Ishikawa (cell line): ENCODE results near the gene KRT79.

Source experiments
- CEBPB ChIP-seq: IDR thresholded peaks from 2 replicates; pipeline ENCODE4 v1.6.1; 2012
- CREB1 ChIP-seq: IDR thresholded peaks from 2 replicates; pipeline ENCODE4 v1.6.1; 2012; ENCODE audit warnings: low read depth
- EGR1 ChIP-seq: IDR thresholded peaks from 2 replicates; pipeline ENCODE4 v1.6.1; 2012
- EP300 ChIP-seq: IDR thresholded peaks from 2 replicates; pipeline ENCODE4 v1.6.1; 2012; ENCODE audit warnings: borderline replicate concordance
- FOXM1 ChIP-seq: IDR thresholded peaks from 2 replicates; pipeline ENCODE4 v1.6.1; 2012; ENCODE audit warnings: low read depth, borderline replicate concordance
- MAX ChIP-seq: IDR thresholded peaks from 2 replicates; pipeline ENCODE4 v1.6.1; 2012
- NFIC ChIP-seq: IDR thresholded peaks from 2 replicates; pipeline ENCODE4 v1.6.1; 2012
- RAD21 ChIP-seq: IDR thresholded peaks from 2 replicates; pipeline ENCODE4 v1.6.1; 2012; ENCODE audit warnings: low read depth
- REST ChIP-seq: IDR thresholded peaks from 2 replicates; pipeline ENCODE4 v1.6.1; 2012; ENCODE audit warnings: low read depth, mild to moderate bottlenecking
- TAF1 ChIP-seq: IDR thresholded peaks from 2 replicates; pipeline ENCODE4 v1.6.1; 2012; ENCODE audit warnings: low read depth, mild to moderate bottlenecking
- TCF12 ChIP-seq: IDR thresholded peaks from 2 replicates; pipeline ENCODE4 v1.6.1; 2012; ENCODE audit warnings: low read depth
- TEAD4 ChIP-seq: IDR thresholded peaks from 2 replicates; pipeline ENCODE4 v1.6.1; 2012
- USF1 ChIP-seq: IDR thresholded peaks from 2 replicates; pipeline ENCODE4 v1.6.1; 2012
- YY1 ChIP-seq: IDR thresholded peaks from 2 replicates; pipeline ENCODE4 v1.6.1; 2012; ENCODE audit warnings: low read depth
- ZBTB7A ChIP-seq: IDR thresholded peaks from 2 replicates; pipeline ENCODE4 v1.6.1; 2012; ENCODE audit warnings: low read depth

Gene KRT79

DNA sequence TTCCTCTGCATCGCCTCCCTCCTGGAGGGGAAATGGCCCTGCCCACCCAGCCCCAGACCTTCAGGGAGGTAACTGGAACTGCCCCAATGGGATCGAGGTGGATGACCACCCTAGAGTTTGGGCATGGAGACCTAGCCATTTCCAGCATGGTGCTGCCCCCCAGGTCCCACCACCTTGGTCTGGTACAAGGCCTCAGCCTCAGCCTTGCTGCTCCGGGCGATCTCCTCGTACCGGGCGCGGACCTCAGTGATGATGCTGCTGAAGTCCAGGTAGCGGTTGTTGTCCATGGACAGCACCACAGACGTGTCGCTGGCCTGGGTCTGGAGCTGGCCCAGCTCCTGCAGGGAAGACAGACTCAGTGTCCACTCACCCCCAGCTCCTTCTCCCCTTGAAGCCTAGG is 10.3 kb upstream of the KRT79 start:
- TF ChIP-seq TEAD4, result no peak
- no peak for TF ChIP-seq ZBTB7A
- no peak for TF ChIP-seq USF1
- no peak for TF ChIP-seq NFIC
- TF ChIP-seq FOXM1, result no peak
- TF ChIP-seq EGR1, result no peak
- no peak for TF ChIP-seq REST
- no peak for TF ChIP-seq CREB1
- TF ChIP-seq TCF12, result no peak
- TF ChIP-seq MAX, result no peak
- no peak for TF ChIP-seq EP300
- TF ChIP-seq RAD21, result no peak
- no peak for TF ChIP-seq TAF1
- no peak for TF ChIP-seq CEBPB
- TF ChIP-seq YY1, result no peak

DNA sequence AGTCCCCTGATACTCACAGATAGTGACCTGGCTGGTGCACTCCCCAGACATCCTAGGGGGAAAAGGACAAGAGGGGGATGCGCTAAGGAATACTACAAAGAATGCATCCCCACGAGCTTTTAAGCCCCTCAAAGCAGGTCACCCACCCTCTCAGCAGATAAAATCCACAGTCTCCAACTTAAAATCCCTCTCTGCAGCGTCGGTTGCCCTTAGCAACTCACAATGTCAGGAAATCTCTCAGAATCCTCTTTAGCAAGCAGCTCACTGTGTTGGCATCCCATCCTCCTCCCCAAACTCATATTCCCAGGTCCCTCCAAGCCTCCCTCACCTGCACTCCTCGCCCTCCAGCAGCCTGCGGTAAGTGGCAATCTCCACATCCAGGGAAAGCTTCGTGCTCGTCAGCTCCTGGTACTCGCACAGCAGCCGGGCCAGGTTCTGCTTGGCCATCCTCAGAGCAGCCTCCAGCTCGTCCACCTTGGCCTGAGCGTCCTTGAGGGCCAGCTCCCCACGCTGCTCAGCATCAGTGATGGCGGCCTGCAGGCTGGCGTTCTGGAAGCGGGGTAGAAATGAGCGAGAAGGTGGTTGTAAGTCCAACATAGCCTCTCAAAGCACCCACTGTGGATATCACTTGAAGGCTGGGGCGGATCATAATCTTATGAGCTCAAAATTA is 5.5 kb upstream of the KRT79 start:
- TF ChIP-seq TCF12, result no peak
- TF ChIP-seq TAF1, result no peak
- TF ChIP-seq CEBPB, result no peak
- no peak for TF ChIP-seq TEAD4
- TF ChIP-seq EP300, result no peak
- TF ChIP-seq MAX, result no peak
- no peak for TF ChIP-seq EGR1
- TF ChIP-seq YY1, result no peak
- no peak for TF ChIP-seq REST
- TF ChIP-seq RAD21, result no peak
- TF ChIP-seq NFIC, result no peak
- TF ChIP-seq USF1, result no peak
- no peak for TF ChIP-seq CREB1
- no peak for TF ChIP-seq FOXM1

- no peak for TF ChIP-seq TEAD4
- no peak for TF ChIP-seq REST
- no peak for TF ChIP-seq EP300
- TF ChIP-seq NFIC, result no peak
- TF ChIP-seq TAF1, result no peak
- TF ChIP-seq CEBPB, result no peak
- no peak for TF ChIP-seq TCF12
- no peak for TF ChIP-seq USF1
Measured at GRCh38 chr12:52838609-52839435, 4.7 kb upstream of the KRT79 start.
